ENCODE data around the gene RFX6. TPM values are rescaled to one million over a fixed set of nuclear protein-coding genes. Genes with fewer than 3 reads are reported as not detected.

The RFX6 gene
- total and polyA plus RNA-seq, 2 donors (not counting 1 experiment from before 2014, with no cell fraction given): not detected

- Mint-ChIP-seq H3K27ac (no peak overlapping the region), H3K4me3 (peak overlapping the region; percentile 2)
Measured at GRCh38 chr6:116876107-116876506, 935 bp upstream of the RFX6 start.

GRCh38 chr6:116877743-116878142, 701 bp downstream of the RFX6 start:
- 10% methylated on average over 6 of the region's 10 CpGs for WGBS (ENCODE audit: insufficient coverage)
- CTCF ChIA-PET: no interaction called here
- POLR2A ChIA-PET: no interaction called here
- no peak overlapping the region for H3K27ac Mint-ChIP-seq
- no peaks in the 10 kb centered on the region for H3K9me3 Mint-ChIP-seq (ENCODE audit: insufficient read depth)
- H3K4me1 ChIP-seq (ENCODE audit: control insufficient read depth in 2 of 2, insufficient read depth in 2 of 2, low read length in 2 of 2): peaks cover 5 to 16% of the 10 kb centered on the region in 2 donors
- peaks cover 0 to 18% (median 7%) of the 10 kb centered on the region in 4 experiments for H3K27me3 ChIP-seq (replicated peaks in 1 of 4; ENCODE audit: control extremely low read depth in 1 of 4, control insufficient read depth in 3 of 4, insufficient read depth in 4 of 4, low read length in 3 of 4)
- H3K9me3 ChIP-seq (ENCODE audit: control extremely low read depth in 1 of 3, control insufficient read depth in 2 of 3, insufficient read depth in 1 of 3, low read length in 2 of 3): peaks cover 0 to under 1% (median 0%) of the 10 kb centered on the region in 3 donors
- no peak overlapping the region for H3K27ac ChIP-seq (ENCODE audit: low read length in 2 of 2)
- no peak overlapping the region for H3K4me3 Mint-ChIP-seq
- DNase-seq (no peak), ATAC-seq (ENCODE audit: low read depth) (no peak)
- no peak overlapping the region for H3K4me2 ChIP-seq (replicated peaks; ENCODE audit: low read depth, low read length, poor library complexity, severe bottlenecking)
- peak overlapping the region; percentile 40 for H2AFZ ChIP-seq (ENCODE audit: insufficient read depth, low read depth, low read length, poor library complexity, severe bottlenecking)
- no peaks in the 10 kb centered on the region for H4K20me1 ChIP-seq (ENCODE audit: control insufficient read depth, insufficient read depth, low read length, poor library complexity, severe bottlenecking)
- no peak overlapping the region for H3K9ac ChIP-seq (ENCODE audit: low read length)
- no peaks in the 10 kb centered on the region for H3K79me2 ChIP-seq (ENCODE audit: control insufficient read depth, insufficient read depth, low read length)
- intact Hi-C loops (cut with micrococcal nuclease): no loop called here
- TF ChIP-seq EZH2 (IDR thresholded peaks at IDR 0.05; ENCODE audit: borderline replicate concordance, insufficient read depth, low read depth, low read length, poor library complexity, severe bottlenecking): no peak
- TF ChIP-seq CTCF (IDR thresholded peaks at IDR 0.05): no peak
- peaks cover 14% of the 10 kb centered on the region for H3K4me1 Mint-ChIP-seq
- peaks cover 34% of the 10 kb centered on the region for H3K27me3 Mint-ChIP-seq
- H3K4me3 ChIP-seq (ENCODE audit: control extremely low read depth in 1 of 5, extremely low read depth in 1 of 5, insufficient read depth in 1 of 5, low read depth in 2 of 5, low read length in 4 of 5): no peak overlapping the region
- H3K36me3 ChIP-seq (replicated peaks in 1 of 2; ENCODE audit: control extremely low read depth in 1 of 2, control insufficient read depth in 1 of 2, extremely low read depth in 1 of 2, insufficient read depth in 2 of 2, low read length in 1 of 2): no peaks in the 10 kb centered on the region

More at GRCh38 chr6:116876107-116876506, 935 bp upstream of the RFX6 start:
- WGBS (ENCODE audit: insufficient coverage): 54% methylated on average over 3 of the region's 8 CpGs
- ATAC-seq (ENCODE audit: low read depth): no peak
- Histone ChIP-seq H3K4me1 (ENCODE audit: control insufficient read depth in 2 of 2, insufficient read depth in 2 of 2, low read length in 2 of 2) (peaks cover 5 to 16% of the 10 kb centered on the region in 2 donors), H3K79me2 (ENCODE audit: control insufficient read depth, insufficient read depth, low read length) (no peaks in the 10 kb centered on the region), H3K4me3 (ENCODE audit: control extremely low read depth in 1 of 5, extremely low read depth in 1 of 5, insufficient read depth in 1 of 5, low read depth in 2 of 5, low read length in 4 of 5) (no peak overlapping the region), H3K9ac (ENCODE audit: low read length) (no peak overlapping the region), H3K27ac (ENCODE audit: low read length in 2 of 2) (no peak overlapping the region), H3K36me3 (replicated peaks in 1 of 2; ENCODE audit: control extremely low read depth in 1 of 2, control insufficient read depth in 1 of 2, extremely low read depth in 1 of 2, insufficient read depth in 2 of 2, low read length in 1 of 2) (no peaks in the 10 kb centered on the region), H4K20me1 (ENCODE audit: control insufficient read depth, insufficient read depth, low read length, poor library complexity, severe bottlenecking) (no peaks in the 10 kb centered on the region), H2AFZ (ENCODE audit: insufficient read depth, low read depth, low read length, poor library complexity, severe bottlenecking) (no peak overlapping the region), H3K27me3 (replicated peaks in 1 of 4; ENCODE audit: control extremely low read depth in 1 of 4, control insufficient read depth in 3 of 4, insufficient read depth in 4 of 4, low read length in 3 of 4) (peaks cover 0 to 18% (median 7%) of the 10 kb centered on the region in 4 experiments), H3K4me2 (replicated peaks; ENCODE audit: low read depth, low read length, poor library complexity, severe bottlenecking) (peak overlapping the region; percentile 33), H3K9me3 (ENCODE audit: control extremely low read depth in 1 of 3, control insufficient read depth in 2 of 3, insufficient read depth in 1 of 3, low read length in 2 of 3) (peaks cover 0 to 3% (median 0%) of the 10 kb centered on the region in 3 donors)
- Mint-ChIP-seq H3K9me3 (ENCODE audit: insufficient read depth) (peaks cover 3% of the 10 kb centered on the region), H3K27me3 (peaks cover 38% of the 10 kb centered on the region), H3K4me1 (peaks cover 14% of the 10 kb centered on the region)
- CTCF ChIA-PET: no interaction called here
- DNase-seq: no peak
- intact Hi-C loops (cut with micrococcal nuclease): no loop called here
- POLR2A ChIA-PET: no interaction called here
- no peak for TF ChIP-seq EZH2 (IDR thresholded peaks at IDR 0.05; ENCODE audit: borderline replicate concordance, insufficient read depth, low read depth, low read length, poor library complexity, severe bottlenecking)
- no peak for TF ChIP-seq CTCF (IDR thresholded peaks at IDR 0.05)

Measured in B cell (primary cell).